WTC11 (cell line): ENCODE data around the gene SUDS3. TPM values are rescaled to one million over a fixed set of nuclear protein-coding genes. Genes with fewer than 3 reads are reported as not detected.

Experiments used
- ATAC-seq: fragments of 200-7000 bp; cut with Tn5 transposase; 2 replicates; pipeline ENCODE4 v1.10.0; 2021; ENCODE audit warnings: mild to moderate bottlenecking, moderate library complexity
- CTCF ChIA-PET: fragments of 300-600 bp; sonication (Branson Sonifier 250); formaldehyde crosslinking; loops from one replicate; lab custom pipeline; 2021; ENCODE audit warnings: antibody characterized with exemption; lab: Charles Lee
- POLR2A ChIA-PET: fragments of 350-600 bp; sonication (Branson Sonifier 250); formaldehyde crosslinking; loops from one replicate; lab custom pipeline; 2021; ENCODE audit warnings: antibody characterized with exemption; lab: Charles Lee
- DNase-seq: peaks from one replicate; pipeline ENCODE4 v3.0.0; 2021; ENCODE audit warnings: low spot score
- H3K27ac Mint-ChIP-seq: 2 replicates; pipeline ENCODE4 v1.8.0; 2021; ENCODE audit warnings: mixed read lengths
- H3K27me3 Mint-ChIP-seq: 2 replicates; pipeline ENCODE4 v1.8.0; 2021; ENCODE audit warnings: low read depth, mild to moderate bottlenecking, moderate library complexity, mixed read lengths
- H3K36me3 Mint-ChIP-seq: 2 replicates; pipeline ENCODE4 v1.8.0; 2021; ENCODE audit warnings: mixed read lengths
- H3K4me1 Mint-ChIP-seq: 2 replicates; pipeline ENCODE4 v1.8.0; 2022; ENCODE audit warnings: mixed read lengths
- H3K4me3 Mint-ChIP-seq: 2 replicates; pipeline ENCODE4 v1.8.0; 2021; ENCODE audit warnings: mild to moderate bottlenecking, moderate library complexity, mixed read lengths
- H3K9me3 Mint-ChIP-seq: 2 replicates; pipeline ENCODE4 v1.8.0; 2021; ENCODE audit warnings: mixed read lengths
- AR ChIP-seq: fragments of 250-450 bp; sonication (Bioruptor Pico); IDR thresholded peaks from 2 replicates; pipeline ENCODE4 v1.9.0; 2021; ENCODE audit warnings: mild to moderate bottlenecking
- ATF6 ChIP-seq: sonication (generic); formaldehyde crosslinking; IDR thresholded peaks from 2 replicates; pipeline ENCODE4 v1.8.1; 2023; ENCODE audit warnings: mild to moderate bottlenecking, missing genetic modification reagents
- CREM ChIP-seq: sonication (generic); formaldehyde crosslinking; IDR thresholded peaks from 2 replicates; pipeline ENCODE4 v1.8.1; 2022; ENCODE audit warnings: mild to moderate bottlenecking, missing genetic modification reagents, moderate library complexity
- FOXK1 ChIP-seq: sonication (generic); formaldehyde crosslinking; IDR thresholded peaks from 2 replicates; pipeline ENCODE4 v1.8.0; 2022; ENCODE audit warnings: mild to moderate bottlenecking, moderate library complexity, missing genetic modification reagents
- GABPB1 ChIP-seq: sonication (generic); formaldehyde crosslinking; IDR thresholded peaks from 2 replicates; pipeline ENCODE4 v1.8.1; 2023; ENCODE audit warnings: mild to moderate bottlenecking, missing genetic modification reagents
- JAZF1 ChIP-seq: fragments of 250-450 bp; sonication (Bioruptor Pico); IDR thresholded peaks from 2 replicates; pipeline ENCODE4 v1.9.0; 2021; ENCODE audit warnings: moderate library complexity, mild to moderate bottlenecking, inconsistent platforms
- JUN ChIP-seq: sonication (generic); formaldehyde crosslinking; IDR thresholded peaks from 2 replicates; pipeline ENCODE4 v1.8.0; 2023; ENCODE audit warnings: mild to moderate bottlenecking, missing genetic modification reagents
- MXD4 ChIP-seq: fragments of 250-450 bp; sonication (Bioruptor Pico); IDR thresholded peaks from 2 replicates; pipeline ENCODE4 v1.8.0; 2021; ENCODE audit warnings: mild to moderate bottlenecking, moderate library complexity, borderline replicate concordance
- PREB ChIP-seq: sonication (generic); formaldehyde crosslinking; IDR thresholded peaks from 2 replicates; pipeline ENCODE4 v1.8.1; 2022; ENCODE audit warnings: mild to moderate bottlenecking, missing genetic modification reagents, moderate library complexity, borderline replicate concordance
- RORB ChIP-seq: fragments of 250-450 bp; sonication (Bioruptor Pico); IDR thresholded peaks from 2 replicates; pipeline ENCODE4 v1.9.0; 2021; ENCODE audit warnings: mild to moderate bottlenecking
- SMAD3 ChIP-seq: sonication (generic); formaldehyde crosslinking; IDR thresholded peaks from 2 replicates; pipeline ENCODE4 v1.8.0; 2022; ENCODE audit warnings: missing genetic modification reagents, mild to moderate bottlenecking, borderline replicate concordance
- TP53 ChIP-seq: sonication (generic); formaldehyde crosslinking; IDR thresholded peaks from 2 replicates; pipeline ENCODE4 v1.8.1; 2023; ENCODE audit warnings: mild to moderate bottlenecking, missing genetic modification reagents
- USF2 ChIP-seq: sonication (generic); formaldehyde crosslinking; IDR thresholded peaks from 2 replicates; pipeline ENCODE4 v1.8.1; 2023; ENCODE audit warnings: mild to moderate bottlenecking, missing genetic modification reagents, moderate library complexity
- ZBTB21 ChIP-seq: sonication (generic); formaldehyde crosslinking; IDR thresholded peaks from 2 replicates; pipeline ENCODE4 v1.8.1; 2023; ENCODE audit warnings: mild to moderate bottlenecking, missing genetic modification reagents, borderline replicate concordance
- ZNF138 ChIP-seq: sonication (generic); formaldehyde crosslinking; conservative IDR thresholded peaks from 2 replicates; pipeline ENCODE4 v1.8.1; 2022; ENCODE audit warnings: mild to moderate bottlenecking, moderate library complexity, missing genetic modification reagents
- ZNF219 ChIP-seq: sonication (generic); formaldehyde crosslinking; IDR thresholded peaks from 2 replicates; pipeline ENCODE4 v1.8.0; 2023; ENCODE audit warnings: missing genetic modification reagents, mild to moderate bottlenecking, borderline replicate concordance
- ZNF416 ChIP-seq: fragments of 250-450 bp; sonication (Bioruptor Pico); IDR thresholded peaks from 2 replicates; pipeline ENCODE4 v1.9.0; 2021; ENCODE audit warnings: mild to moderate bottlenecking, inconsistent platforms
- total RNA-seq: library from RNA; stranded (reverse); gene quantifications from 3 replicates; pipeline ENCODE4 v1.2.3, GENCODE V29; 2021

SUDS3 gene
- total RNA-seq, 1 experiment from 2014 or later = 63.9 TPM

GRCh38 chr12:118428643-118429042 is 52.3 kb downstream of the SUDS3 start:
- DNase-seq (no peak), ATAC-seq (no peak)
- Mint-ChIP-seq H3K9me3 (peaks cover 12% of the 10 kb centered on the region), H3K27ac (no peak overlapping the region), H3K36me3 (peaks cover 8% of the 10 kb centered on the region; the same call in 1 of the 2 replicates), H3K27me3 (no peaks in the 10 kb centered on the region), H3K4me1 (peaks cover 23% of the 10 kb centered on the region), H3K4me3 (no peak overlapping the region)
- TF ChIP-seq ZNF416 = no peak
- POLR2A ChIA-PET = no interaction called here
- CTCF ChIA-PET = no interaction called here

- no peak overlapping the region for H3K4me3 Mint-ChIP-seq
- CTCF ChIA-PET = no interaction called here
- H3K4me1 Mint-ChIP-seq = peaks cover 23% of the 10 kb centered on the region
- no peaks in the 10 kb centered on the region for H3K27me3 Mint-ChIP-seq
- H3K36me3 Mint-ChIP-seq = peaks cover 8% of the 10 kb centered on the region; the same call in 1 of the 2 replicates
- peaks cover 12% of the 10 kb centered on the region for H3K9me3 Mint-ChIP-seq
- no peak overlapping the region for H3K27ac Mint-ChIP-seq
- DNase-seq = no peak
- no peak for ATAC-seq
- POLR2A ChIA-PET = no interaction called here
- no peak for TF ChIP-seq JUN
Observed at GRCh38 chr12:118429688-118430383, 53.5 kb downstream of the SUDS3 start.

GRCh38 chr12:118430516-118430915 is 54.2 kb downstream of the SUDS3 start:
- Mint-ChIP-seq H3K9me3 (peaks cover 11% of the 10 kb centered on the region), H3K4me3 (no peak overlapping the region), H3K4me1 (peaks cover 23% of the 10 kb centered on the region), H3K27me3 (no peaks in the 10 kb centered on the region), H3K27ac (no peak overlapping the region), H3K36me3 (peaks cover 7% of the 10 kb centered on the region; the same call in 1 of the 2 replicates)
- DNase-seq = no peak
- TF ChIP-seq TP53 (CRISPR knock-in tag) = no peak
- no peak for TF ChIP-seq ZBTB21 (CRISPR knock-in tag)
- TF ChIP-seq JAZF1 (CRISPR knock-in tag) = no peak
- no peak for TF ChIP-seq CREM
- TF ChIP-seq MXD4 (CRISPR knock-in tag) = no peak
- ChIA-PET CTCF (no interaction called here), POLR2A (no interaction called here)
- no peak for ATAC-seq

- H3K4me3 Mint-ChIP-seq = no peak overlapping the region
- H3K36me3 Mint-ChIP-seq = no peaks in the 10 kb centered on the region
- peaks cover 20% of the 10 kb centered on the region for H3K4me1 Mint-ChIP-seq
- ATAC-seq (no peak), DNase-seq (no peak)
- ChIA-PET CTCF (interaction anchor here (0.6 to 1.2 kb wide), 2 partner anchors 272 to 534 kb away, joined by 4 to 5 read pairs; no protein-coding TSS in a partner anchor), POLR2A (interaction anchor here (0.7 kb wide), 1 partner anchor 525 kb away, joined by 7 read pairs; no protein-coding TSS in a partner anchor)
- no peak overlapping the region for H3K27ac Mint-ChIP-seq
- no peaks in the 10 kb centered on the region for H3K27me3 Mint-ChIP-seq
- no peaks in the 10 kb centered on the region for H3K9me3 Mint-ChIP-seq
- no peak for TF ChIP-seq FOXK1 (CRISPR knock-in tag)
- no peak for TF ChIP-seq ZNF219
- TF ChIP-seq ATF6 (CRISPR knock-in tag) = no peak
- no peak for TF ChIP-seq AR (CRISPR knock-in tag)
- no peak for TF ChIP-seq GABPB1
- no peak for TF ChIP-seq PREB
- TF ChIP-seq CREM = no peak
- TF ChIP-seq USF2 (CRISPR knock-in tag) = no peak
- no peak for TF ChIP-seq ZNF138 (CRISPR knock-in tag)
- no peak for TF ChIP-seq RORB (CRISPR knock-in tag)
- TF ChIP-seq SMAD3 (CRISPR knock-in tag) = no peak
Observed at GRCh38 chr12:118432812-118433545, 56.6 kb downstream of the SUDS3 start.
